Measurements from ENCODE around the gene GALNT1.

DNA sequence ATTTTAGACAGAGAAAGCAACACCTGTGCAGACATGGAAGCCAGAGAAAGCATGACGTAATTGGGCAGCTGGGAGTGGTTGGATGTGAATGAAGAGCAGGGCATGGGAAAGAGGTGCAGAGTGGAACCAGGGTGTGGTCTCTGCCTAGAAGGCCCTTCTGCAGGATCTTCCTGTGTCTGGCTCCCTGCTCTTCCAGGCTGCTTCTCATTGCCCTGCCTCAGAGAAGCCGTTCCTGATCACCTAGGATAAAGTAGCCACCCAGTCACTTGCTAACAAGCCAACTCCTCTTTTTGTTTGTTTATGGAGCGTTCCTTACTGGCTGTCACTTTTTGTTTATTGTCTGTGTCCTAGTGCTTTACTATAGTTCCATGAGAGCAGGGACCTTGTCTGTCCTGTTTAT, 28.5 kb downstream of the GALNT1 start:
- TF ChIP-seq CTCF (IDR thresholded peaks at IDR 0.05 in 4 of 5, conservative IDR thresholded peaks at IDR 0.05 in 1 of 5) (no peak), POLR2A (IDR thresholded peaks at IDR 0.05) (no peak)

All from gastrocnemius medialis (tissue), 4 donors.